HG03354 (cell line): ENCODE measurements around the gene NRP2.

ENCODE experiments used
- ATAC-seq: cut with Tn5 transposase; IDR thresholded peaks from one replicate; pipeline ENCODE4 v1.9.1; 2021; ENCODE audit warnings: mild to moderate bottlenecking; ENCODE audit not compliant: unreplicated experiment, poor library complexity, severe bottlenecking

The NRP2 gene

GRCh38 chr2:205684871-205685313 lies 2.6 kb downstream of the NRP2 start:
- no peak for ATAC-seq

GRCh38 chr2:205685314-205686055 lies 3.2 kb downstream of the NRP2 start:
- no peak for ATAC-seq

GRCh38 chr2:205686056-205686782 lies 3.9 kb downstream of the NRP2 start:
- ATAC-seq, result no peak

DNA sequence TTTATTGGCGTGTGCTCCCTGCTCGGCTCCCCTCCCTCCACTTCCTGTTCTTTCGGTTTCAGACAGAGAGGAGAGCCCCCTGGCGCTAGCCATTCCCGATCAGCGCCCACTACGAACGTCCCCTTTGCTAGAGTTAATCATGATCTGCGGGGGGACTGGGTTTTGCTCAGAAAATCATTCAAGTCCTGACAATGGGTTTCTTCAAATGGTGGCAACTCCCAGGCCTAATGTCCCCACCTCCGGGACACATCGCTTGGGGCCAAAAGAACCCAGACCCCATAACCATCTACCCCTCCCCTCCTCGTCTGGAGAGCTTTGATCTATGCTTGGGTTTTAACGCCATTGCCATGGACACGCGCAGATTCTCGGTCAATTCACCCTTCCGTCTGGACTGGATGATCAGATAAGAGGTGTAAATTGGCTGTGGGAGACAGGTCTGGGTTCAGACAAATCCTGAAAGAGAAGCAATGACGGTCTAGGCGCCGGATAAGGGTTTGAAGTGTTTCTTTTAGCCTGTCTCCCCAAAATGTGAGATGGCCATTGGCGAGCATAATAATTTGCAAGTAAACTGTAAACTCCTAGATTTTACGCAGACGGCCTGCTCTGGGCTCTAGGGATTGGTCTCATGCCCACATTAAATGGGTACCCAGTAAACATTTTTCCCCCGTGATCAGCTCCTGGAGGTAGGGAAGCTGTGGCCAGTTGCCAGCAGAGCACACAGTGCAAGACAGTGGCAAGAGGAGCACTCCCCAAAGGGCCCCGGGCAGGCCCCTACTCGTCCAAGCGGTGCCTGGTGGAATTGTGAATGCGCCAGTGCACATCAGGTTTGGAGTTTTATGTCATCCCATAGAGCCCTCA lies 4.7 kb downstream of the NRP2 start:
- ATAC-seq, result no peak

DNA sequence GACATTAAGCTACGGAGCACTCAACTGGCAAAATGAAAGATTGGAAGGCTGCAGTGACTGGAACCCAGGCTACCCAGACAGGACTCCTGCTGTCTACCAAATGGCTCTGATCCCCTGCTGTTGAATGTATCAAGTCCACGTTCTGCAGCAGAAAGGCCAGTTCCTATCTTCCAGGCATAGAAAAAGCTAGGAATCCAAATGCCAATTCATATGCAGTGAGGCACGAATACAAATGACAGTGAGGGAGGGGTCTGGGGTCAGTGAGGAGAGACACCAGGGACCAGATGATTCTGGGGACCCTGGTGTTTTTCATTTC lies 5.3 kb downstream of the NRP2 start:
- no peak for ATAC-seq

DNA sequence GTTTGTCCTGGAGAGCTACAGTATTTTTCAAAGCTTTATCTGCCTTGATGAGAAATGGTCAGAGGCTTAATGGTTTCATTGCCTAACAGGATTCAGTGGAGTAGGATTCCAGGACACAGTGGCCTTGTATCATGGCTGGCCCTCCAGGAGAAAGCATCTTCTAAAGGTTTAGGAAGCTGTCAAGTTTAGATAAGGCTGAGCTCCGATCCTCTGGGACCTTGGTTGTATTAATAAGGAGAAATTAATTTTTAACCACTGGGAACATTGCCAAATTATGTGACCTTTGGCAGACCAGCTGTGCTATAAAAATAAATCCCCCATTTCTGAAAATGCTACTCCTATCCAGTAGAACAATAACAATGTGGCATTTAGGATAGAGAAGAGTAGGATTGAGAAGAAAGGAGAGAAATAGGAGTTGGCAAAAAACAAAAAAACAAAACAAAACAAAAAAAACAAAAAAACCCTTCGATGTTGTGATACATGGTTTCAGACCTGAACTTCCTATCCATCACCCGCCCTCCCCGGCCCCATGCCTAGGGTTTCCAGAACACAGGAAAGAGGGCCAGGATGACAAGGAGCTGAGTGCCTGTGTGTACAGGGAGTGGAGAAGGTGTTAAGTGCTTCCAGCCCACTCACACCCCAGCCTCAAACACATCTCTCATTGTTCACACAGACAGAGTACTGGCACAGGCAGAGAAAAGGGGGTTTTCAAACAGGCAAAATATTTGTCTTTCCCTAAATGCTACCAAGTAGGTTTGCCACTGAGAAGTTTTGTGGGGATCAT lies 6.3 kb downstream of the NRP2 start:
- ATAC-seq, result no peak

- no peak for ATAC-seq
These were observed 7.5 kb downstream of the NRP2 start for GRCh38 chr2:205689820-205690219.

- ATAC-seq, result no peak
These were observed 9.8 kb downstream of the NRP2 start for GRCh38 chr2:205692104-205692503.

DNA sequence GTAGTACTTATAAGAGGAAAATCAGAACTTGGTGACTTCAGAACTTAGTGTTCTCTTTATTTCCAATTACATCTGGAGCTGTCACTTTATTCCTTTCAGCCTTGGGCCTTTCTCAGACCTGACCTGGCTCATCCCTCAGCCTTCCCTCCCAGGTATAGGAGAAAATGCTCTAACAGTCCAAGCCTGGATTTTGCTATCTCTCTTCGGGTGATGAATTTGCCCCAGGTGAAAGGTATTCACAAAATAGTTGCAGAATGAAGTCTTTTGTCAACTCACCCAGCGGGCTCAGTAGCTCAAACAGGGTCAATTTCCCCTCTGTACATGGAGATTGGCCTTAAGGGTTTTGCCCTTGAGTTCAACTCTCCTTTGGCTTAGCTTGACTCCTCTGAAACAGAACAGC lies 12.0 kb downstream of the NRP2 start:
- no peak for ATAC-seq

DNA sequence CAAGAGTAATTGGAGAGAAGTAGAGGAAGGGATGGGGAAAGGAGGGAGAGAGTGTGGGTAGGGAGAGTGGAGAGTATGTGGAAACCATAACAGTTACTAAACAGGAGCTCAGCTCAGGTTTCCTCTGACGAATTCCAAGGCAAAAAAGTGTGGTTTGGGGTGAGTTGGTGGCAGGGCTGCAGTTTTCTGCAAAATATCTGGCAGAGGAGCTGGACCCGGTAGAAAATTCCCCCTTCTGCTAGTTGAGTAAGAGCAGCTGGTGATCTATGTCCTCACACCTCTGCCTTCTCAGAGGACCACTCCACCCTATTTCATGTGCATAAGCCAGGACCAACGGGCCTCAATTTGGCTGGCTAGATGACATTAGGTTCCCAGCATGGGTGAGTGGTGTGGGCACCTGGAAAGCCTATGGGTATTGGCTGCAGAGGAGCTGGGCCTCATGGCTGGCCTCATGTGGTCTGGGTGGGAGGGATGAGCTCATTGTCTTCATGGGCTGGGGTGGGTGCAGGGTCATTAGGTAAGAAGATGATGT lies 13.2 kb downstream of the NRP2 start:
- no peak for ATAC-seq

DNA sequence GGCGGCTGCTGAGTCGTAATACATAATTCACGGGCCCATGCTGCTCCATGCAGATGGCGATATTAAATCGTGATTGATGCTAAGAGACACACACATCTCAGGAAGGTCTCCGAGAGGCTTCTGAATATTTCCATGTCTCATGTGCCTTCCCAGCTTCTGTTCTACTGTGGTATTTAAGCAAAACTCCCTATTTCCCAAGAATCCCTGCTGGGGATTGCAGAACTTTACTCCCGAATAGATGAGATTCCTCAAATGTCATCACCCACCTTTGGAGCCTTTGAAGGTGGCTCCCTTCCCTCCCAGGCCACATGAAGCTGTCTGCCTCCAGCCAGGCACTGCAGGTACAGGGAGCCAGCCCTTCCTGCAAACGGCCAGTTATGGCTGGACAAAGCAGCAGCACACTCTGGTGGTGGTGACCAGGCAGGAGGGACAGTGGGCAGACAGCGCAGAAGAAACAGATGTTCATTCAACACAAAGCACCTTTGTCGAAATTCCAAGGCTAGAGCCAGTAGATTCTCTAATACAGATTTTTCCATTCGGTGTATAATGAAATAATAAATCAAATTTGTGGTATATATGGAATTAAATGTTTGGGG lies 14.1 kb downstream of the NRP2 start:
- no peak for ATAC-seq

- no peak for ATAC-seq
These were observed 14.7 kb downstream of the NRP2 start for GRCh38 chr2:205696927-205697441.

DNA sequence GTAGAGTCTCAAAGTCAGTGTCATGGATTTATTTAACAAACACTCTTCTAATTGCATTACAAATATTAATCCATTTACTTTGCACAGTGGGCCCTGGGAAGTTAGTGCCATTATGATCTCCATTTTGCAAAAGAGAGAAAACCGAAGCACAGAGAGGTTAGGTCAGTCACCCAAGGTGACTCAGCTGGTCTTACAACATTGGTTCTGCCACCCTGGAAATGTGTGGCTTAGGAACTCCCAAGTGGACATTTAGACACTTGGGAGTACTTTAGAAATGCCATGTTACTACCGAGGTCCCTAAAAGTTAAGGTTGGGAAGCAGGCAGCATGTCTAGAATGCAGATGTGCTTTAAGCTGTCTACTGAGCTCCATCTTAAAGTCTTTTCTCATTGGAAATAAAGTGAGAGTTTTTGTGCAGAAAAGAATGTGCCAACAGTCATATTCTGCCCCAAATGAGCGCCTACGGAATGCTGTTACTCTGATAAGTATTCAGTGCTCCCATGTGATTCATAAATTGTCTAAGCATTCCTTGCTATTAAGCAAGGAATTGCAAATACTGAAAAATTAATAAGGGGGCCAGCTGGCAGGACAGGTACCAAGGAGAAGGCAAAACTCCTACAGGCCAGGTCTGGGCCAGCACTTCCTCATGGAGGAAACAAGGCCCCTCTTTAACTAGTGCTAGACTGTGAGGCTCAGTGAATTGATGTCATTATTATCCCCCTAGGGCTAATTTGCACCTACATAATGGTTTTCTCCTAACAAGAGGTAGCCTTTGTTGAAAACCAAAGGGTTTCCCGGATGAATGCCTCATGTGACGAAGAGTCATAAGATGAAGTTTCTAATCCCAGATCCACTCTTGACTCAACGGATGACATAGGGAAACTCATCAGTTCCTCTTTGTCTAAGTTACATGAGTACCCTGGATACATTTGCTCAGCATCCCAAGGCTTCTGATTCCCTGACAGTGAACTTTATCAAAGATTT lies 16.3 kb downstream of the NRP2 start:
- no peak for ATAC-seq

DNA sequence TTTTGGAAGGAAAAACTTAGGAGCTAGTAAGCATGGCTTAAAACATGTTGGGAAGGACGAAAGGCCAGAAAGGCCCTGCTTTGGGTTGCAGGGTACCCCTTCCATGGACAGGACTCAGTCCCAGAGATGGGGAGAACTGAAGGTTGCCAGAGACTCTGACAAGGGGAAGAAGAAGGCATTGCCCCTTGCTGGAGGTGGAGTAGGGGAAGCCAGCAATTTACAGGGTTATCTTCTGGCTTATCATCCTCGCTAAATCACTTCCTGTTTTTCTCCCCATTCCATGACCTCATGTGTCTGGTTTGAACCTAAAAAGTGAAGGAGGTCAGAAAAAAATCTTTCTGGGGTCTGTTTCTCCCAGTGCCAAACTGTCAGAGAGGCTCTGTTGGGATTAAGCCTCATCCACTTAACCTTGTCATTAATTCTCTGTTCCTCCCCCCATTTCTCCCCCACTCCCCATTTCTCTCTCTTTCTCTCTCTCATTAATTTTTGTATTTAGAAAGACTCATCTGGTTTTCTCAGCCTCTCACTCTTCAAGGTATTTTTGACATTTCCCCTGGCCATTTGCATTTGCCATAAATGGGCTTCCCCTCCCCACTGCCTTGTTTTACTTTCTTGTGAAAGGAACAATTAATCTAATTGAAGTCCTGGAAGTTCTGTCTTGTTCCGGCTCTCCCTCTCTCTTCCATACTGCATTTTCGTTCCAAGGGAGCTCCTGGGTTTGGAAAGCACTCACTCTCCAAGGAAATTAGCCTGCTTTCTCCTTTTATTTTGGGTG lies 17.4 kb downstream of the NRP2 start:
- ATAC-seq, result no peak

DNA sequence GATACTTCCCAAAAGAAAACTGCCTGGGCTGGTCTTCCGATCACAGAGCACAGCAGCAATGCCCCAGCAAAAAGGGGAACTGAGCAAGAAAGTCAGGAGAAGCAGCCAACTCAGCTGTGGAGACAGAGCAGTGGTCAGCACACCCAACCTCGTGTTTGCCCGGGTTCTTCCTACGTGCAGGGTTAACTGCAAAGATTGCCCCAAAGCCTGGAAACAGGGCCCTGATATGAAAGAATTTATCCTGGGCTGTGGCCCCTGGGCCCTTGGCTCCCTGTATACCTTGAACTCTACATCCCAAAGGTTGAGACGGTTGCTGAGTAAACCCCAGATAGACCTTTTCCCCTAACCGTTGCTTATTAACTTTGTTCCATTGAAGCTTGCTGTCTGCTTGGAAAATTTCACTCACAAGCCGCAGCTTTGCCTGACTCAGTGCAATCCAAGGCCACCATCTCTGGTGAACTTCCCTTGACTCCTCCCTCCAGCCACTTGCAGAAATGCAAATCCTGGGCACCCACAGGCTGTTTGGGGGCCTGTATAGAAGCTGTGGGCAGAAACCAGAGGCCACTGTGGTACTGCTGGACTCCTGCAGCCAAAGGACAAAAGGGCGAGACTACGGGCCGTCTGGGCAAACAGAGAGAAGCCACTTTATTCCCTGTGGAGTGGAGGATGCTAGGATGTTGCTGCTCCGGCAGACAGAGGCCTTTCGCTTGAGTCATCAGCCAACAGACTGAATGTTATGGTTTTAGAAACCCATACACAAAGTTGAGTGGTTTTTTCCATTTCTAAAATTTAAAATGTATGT lies 18.2 kb downstream of the NRP2 start:
- peak; percentile 76 for ATAC-seq

GRCh38 chr2:205701509-205701908 lies 19.2 kb downstream of the NRP2 start:
- ATAC-seq, result no peak
